ENCODE measurements around the gene FBLIM1. TPM values are rescaled to one million over a fixed set of nuclear protein-coding genes. Genes with fewer than 3 reads are reported as not detected.

The FBLIM1 gene
- total and polyA plus RNA-seq, 2 experiments from 2014 or later: 117 to 120 TPM

GRCh38 chr1:15740924-15741850, 17.4 kb upstream of the FBLIM1 start:
- H3K4me3 ChIP-seq: no peak overlapping the region
- H3K36me3 ChIP-seq (replicated peaks; ENCODE audit: insufficient read depth, low read depth): no peaks in the 10 kb centered on the region
- TF ChIP-seq, protein P1, sequence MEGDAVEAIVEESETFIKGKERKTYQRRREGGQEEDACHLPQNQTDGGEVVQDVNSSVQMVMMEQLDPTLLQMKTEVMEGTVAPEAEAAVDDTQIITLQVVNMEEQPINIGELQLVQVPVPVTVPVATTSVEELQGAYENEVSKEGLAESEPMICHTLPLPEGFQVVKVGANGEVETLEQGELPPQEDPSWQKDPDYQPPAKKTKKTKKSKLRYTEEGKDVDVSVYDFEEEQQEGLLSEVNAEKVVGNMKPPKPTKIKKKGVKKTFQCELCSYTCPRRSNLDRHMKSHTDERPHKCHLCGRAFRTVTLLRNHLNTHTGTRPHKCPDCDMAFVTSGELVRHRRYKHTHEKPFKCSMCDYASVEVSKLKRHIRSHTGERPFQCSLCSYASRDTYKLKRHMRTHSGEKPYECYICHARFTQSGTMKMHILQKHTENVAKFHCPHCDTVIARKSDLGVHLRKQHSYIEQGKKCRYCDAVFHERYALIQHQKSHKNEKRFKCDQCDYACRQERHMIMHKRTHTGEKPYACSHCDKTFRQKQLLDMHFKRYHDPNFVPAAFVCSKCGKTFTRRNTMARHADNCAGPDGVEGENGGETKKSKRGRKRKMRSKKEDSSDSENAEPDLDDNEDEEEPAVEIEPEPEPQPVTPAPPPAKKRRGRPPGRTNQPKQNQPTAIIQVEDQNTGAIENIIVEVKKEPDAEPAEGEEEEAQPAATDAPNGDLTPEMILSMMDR (IDR thresholded peaks at IDR 0.05; ENCODE audit: poor library complexity): peak; percentile 91
- no peak for TF ChIP-seq EZH2 (IDR thresholded peaks at IDR 0.05; ENCODE audit: borderline replicate concordance)
- peak; percentile 94 for DNase-seq (ENCODE audit: low spot score)
- 61% methylated on average over 27 of the region's 27 CpGs for WGBS (ENCODE audit: low lambda C conversion rate, missing lambda C conversion rate)
- no peak overlapping the region for H2AFZ ChIP-seq
- H4K20me1 ChIP-seq (ENCODE audit: insufficient read depth, poor library complexity, severe bottlenecking): no peaks in the 10 kb centered on the region
- H3K9me3 ChIP-seq (ENCODE audit: low read depth): no peaks in the 10 kb centered on the region
- H3K79me2 ChIP-seq: no peaks in the 10 kb centered on the region
- H3K4me2 ChIP-seq: peak overlapping the region; percentile 68
- peaks cover 3% of the 10 kb centered on the region for H3K4me1 ChIP-seq (ENCODE audit: insufficient read depth)
- no peaks in the 10 kb centered on the region for H3K27me3 ChIP-seq
- H3K27ac ChIP-seq: peak overlapping the region; percentile 65
- no peaks in the 10 kb centered on the region for H3K9me2 ChIP-seq (replicated peaks; ENCODE audit: insufficient read depth)

- H4K20me1 ChIP-seq (ENCODE audit: insufficient read depth, poor library complexity, severe bottlenecking): no peaks in the 10 kb centered on the region
- H3K9me2 ChIP-seq (replicated peaks; ENCODE audit: insufficient read depth): no peaks in the 10 kb centered on the region
- H3K79me2 ChIP-seq: no peaks in the 10 kb centered on the region
- no peaks in the 10 kb centered on the region for H3K36me3 ChIP-seq (replicated peaks; ENCODE audit: insufficient read depth, low read depth)
- H3K27me3 ChIP-seq: no peaks in the 10 kb centered on the region
- H3K4me1 ChIP-seq (ENCODE audit: insufficient read depth): peaks cover 3% of the 10 kb centered on the region
- H3K9me3 ChIP-seq (ENCODE audit: low read depth): no peaks in the 10 kb centered on the region
- peak; percentile 71 for DNase-seq (ENCODE audit: low spot score)
- WGBS (ENCODE audit: low lambda C conversion rate, missing lambda C conversion rate): 4% methylated on average over 6 of the region's 14 CpGs
- TF ChIP-seq, protein P1 (IDR thresholded peaks at IDR 0.05; ENCODE audit: poor library complexity): no peak
- TF ChIP-seq EZH2 (IDR thresholded peaks at IDR 0.05; ENCODE audit: borderline replicate concordance) (no peak), EZH2phosphoT487 (IDR thresholded peaks at IDR 0.05; ENCODE audit: low read depth, severe bottlenecking, unreplicated experiment) (no peak)
- no peak within 1 kb of the TSS for H3K4me3 ChIP-seq
- peak within 1 kb of the TSS; percentile 65 for H3K27ac ChIP-seq
- peak within 1 kb of the TSS; percentile 68 for H3K4me2 ChIP-seq
- no peak within 1 kb of the TSS for H2AFZ ChIP-seq
Measured at GRCh38 chr1:15742339-15742801, 16.2 kb upstream of the FBLIM1 start, which contains the start of gene TMEM82. TMEM82 (plus strand) TSS chr1:15742499; CDS start chr1:15742560, 61 bp downstream.

- WGBS (ENCODE audit: low lambda C conversion rate, missing lambda C conversion rate): 91% methylated on average over 30 of the region's 30 CpGs
- no peaks in the 10 kb centered on the region for H4K20me1 ChIP-seq (ENCODE audit: insufficient read depth, poor library complexity, severe bottlenecking)
- DNase-seq (ENCODE audit: low spot score): no peak
- no peaks in the 10 kb centered on the region for H3K27me3 ChIP-seq
- H3K4me2 ChIP-seq: no peak overlapping the region
- no peaks in the 10 kb centered on the region for H3K36me3 ChIP-seq (replicated peaks; ENCODE audit: insufficient read depth, low read depth)
- H3K9me3 ChIP-seq (ENCODE audit: low read depth): no peaks in the 10 kb centered on the region
- no peak overlapping the region for H2AFZ ChIP-seq
- peaks cover 5% of the 10 kb centered on the region for H3K4me1 ChIP-seq (ENCODE audit: insufficient read depth)
- H3K27ac ChIP-seq: no peak overlapping the region
- no peaks in the 10 kb centered on the region for H3K9me2 ChIP-seq (replicated peaks; ENCODE audit: insufficient read depth)
- H3K4me3 ChIP-seq: no peak overlapping the region
- TF ChIP-seq EZH2 (IDR thresholded peaks at IDR 0.05; ENCODE audit: borderline replicate concordance): no peak
- no peaks in the 10 kb centered on the region for H3K79me2 ChIP-seq
Measured at GRCh38 chr1:15744122-15744679, 14.4 kb upstream of the FBLIM1 start.

GRCh38 chr1:15747378-15747777, 11.2 kb upstream of the FBLIM1 start:
- no peak for DNase-seq (ENCODE audit: low spot score)
- no peaks in the 10 kb centered on the region for H3K79me2 ChIP-seq
- H3K36me3 ChIP-seq (replicated peaks; ENCODE audit: insufficient read depth, low read depth): no peaks in the 10 kb centered on the region
- no peaks in the 10 kb centered on the region for H4K20me1 ChIP-seq (ENCODE audit: insufficient read depth, poor library complexity, severe bottlenecking)
- 55% methylated on average over 8 of the region's 8 CpGs for WGBS (ENCODE audit: low lambda C conversion rate, missing lambda C conversion rate)
- H3K9me2 ChIP-seq (replicated peaks; ENCODE audit: insufficient read depth): no peaks in the 10 kb centered on the region
- no peak overlapping the region for H3K4me3 ChIP-seq
- H3K4me1 ChIP-seq (ENCODE audit: insufficient read depth): peaks cover 7% of the 10 kb centered on the region
- no peaks in the 10 kb centered on the region for H3K9me3 ChIP-seq (ENCODE audit: low read depth)
- H3K4me2 ChIP-seq: no peak overlapping the region
- no peak overlapping the region for H3K27ac ChIP-seq
- H2AFZ ChIP-seq: no peak overlapping the region
- no peaks in the 10 kb centered on the region for H3K27me3 ChIP-seq
- TF ChIP-seq, protein P1 (IDR thresholded peaks at IDR 0.05; ENCODE audit: poor library complexity): no peak
- TF ChIP-seq EZH2phosphoT487 (IDR thresholded peaks at IDR 0.05; ENCODE audit: low read depth, severe bottlenecking, unreplicated experiment): no peak
- no peak for TF ChIP-seq EZH2 (IDR thresholded peaks at IDR 0.05; ENCODE audit: borderline replicate concordance)
